Measurements from ENCODE around the gene LILRB5.
"Not testable (repeated sequence)": the region's sequence is repeated elsewhere in the genome, so short reads cannot be mapped to it uniquely, and the experiment has no call there.

Gene LILRB5

DNA sequence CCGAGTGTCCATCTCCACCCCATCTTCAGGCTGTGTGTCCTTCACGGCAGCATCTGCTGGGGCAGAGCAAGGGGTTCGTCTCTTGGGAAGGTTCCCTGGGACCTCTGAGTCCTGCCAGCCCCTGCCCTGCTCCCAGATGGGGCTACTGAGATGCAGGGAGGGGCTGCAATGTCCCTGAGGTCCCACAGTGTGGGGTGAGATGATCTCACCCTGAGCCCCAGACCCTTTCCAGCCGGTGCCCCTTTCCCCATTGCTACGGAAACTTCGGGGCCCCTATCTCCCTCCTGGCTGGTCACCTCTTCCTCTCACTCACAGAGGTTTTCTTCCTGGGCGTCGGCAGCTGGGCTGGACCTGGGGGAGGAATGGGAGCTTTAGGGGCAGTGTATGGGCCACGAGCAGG, 18.9 kb upstream of the LILRB5 start:
- DNase-seq (ENCODE audit: low read depth) = no peak

DNA sequence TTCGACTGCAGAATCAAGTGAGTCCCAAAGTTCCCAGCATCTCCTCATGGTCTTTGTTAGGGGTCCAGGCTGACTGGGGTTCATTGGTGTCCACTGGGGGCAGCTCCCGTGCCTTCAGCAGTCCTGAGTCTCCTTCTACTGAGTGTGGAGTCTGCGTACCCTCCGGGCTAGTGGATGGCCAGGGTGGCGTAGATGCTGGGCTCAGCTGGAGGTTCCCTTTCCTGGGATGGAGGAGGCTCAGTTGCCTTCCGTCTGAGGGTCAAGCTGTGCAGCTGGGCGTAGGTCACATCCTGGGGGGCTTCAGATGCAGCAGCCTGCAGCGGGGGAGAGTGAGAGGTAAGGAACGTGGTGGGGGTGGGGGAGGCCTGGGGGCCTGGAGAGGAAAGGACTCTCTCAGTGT, 17.4 kb upstream of the LILRB5 start:
- not testable (repeated sequence) for DNase-seq (ENCODE audit: low read depth)

DNA sequence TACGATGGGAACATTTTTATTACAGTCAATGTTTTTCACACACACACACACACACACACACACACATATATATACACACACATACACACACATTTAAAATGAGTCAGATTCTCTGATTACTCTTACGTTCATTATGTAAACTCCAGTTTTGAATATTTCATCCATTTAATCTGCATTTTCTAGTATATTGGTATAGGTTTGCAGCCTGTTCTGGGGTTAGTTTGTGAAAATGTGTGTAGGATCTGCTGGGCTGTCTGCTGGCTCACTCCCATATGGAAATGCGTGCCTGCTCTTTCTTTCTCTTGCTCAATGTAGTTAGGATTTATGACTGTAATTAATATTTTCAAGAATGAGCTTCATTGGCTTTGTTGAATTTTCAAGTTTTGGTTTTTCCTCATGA, 16.7 kb upstream of the LILRB5 start:
- DNase-seq (ENCODE audit: low read depth) = no peak

DNA sequence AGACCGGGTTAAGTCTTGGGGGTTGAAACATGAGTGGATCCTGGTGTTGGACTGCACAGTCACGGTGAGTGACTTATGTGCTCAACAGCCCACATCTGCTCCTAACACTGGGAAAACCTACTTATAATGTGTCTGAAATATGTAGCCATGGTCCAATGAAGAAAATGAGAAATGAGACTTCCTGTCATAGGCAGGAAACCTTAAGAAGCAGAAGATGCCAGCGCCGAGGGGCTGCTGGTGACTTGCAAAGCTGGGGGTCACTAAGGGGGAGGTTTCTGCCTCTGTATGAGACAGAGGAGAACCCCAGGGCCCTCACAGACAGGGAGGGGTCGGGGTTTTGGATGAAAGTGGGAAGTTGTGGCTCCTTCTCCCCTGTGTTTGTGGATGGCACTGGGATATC, 15.1 kb upstream of the LILRB5 start:
- not testable (repeated sequence) for DNase-seq (ENCODE audit: low read depth)

DNA sequence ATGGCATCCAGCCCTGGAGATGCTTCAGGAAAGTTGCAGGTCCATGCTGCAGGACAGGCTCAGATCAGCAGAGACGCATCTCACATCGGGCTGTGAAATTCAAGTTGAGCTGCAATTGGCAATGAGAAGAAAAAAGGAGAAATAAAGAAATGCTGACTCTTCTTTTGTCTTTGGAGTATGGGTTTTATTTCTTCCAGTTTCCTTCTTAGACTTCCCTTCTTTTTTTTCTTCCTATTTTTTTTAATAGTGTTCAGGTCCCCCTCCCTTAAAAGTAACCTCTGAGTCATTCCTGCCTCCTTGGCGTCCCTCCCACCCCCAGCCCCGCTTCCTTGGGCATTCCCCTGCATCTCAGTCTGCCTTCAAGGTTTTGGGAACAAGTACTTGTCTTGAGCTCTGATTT, 14.5 kb upstream of the LILRB5 start:
- not testable (repeated sequence) for DNase-seq (ENCODE audit: low read depth)

DNA sequence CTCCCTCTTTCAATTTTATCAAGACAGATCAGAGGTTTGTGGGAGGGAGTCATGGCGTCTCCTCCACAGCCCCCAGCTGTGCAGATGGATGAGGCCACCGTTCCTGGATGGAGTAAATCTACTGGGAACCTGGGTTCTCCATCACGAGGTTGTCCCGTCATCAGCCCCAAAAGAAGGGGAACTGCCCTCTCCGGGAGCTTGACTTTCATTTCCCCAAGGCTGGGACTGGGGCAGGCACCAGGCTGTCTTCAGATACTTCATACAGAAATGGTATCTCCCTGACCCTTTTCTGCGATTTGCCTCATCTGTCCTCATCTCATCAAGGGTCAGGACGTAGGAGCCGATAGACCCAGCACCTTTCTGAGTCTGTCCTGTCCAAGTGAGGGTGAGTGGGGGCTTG, 14.0 kb upstream of the LILRB5 start:
- no peak for DNase-seq (ENCODE audit: low read depth)

DNA sequence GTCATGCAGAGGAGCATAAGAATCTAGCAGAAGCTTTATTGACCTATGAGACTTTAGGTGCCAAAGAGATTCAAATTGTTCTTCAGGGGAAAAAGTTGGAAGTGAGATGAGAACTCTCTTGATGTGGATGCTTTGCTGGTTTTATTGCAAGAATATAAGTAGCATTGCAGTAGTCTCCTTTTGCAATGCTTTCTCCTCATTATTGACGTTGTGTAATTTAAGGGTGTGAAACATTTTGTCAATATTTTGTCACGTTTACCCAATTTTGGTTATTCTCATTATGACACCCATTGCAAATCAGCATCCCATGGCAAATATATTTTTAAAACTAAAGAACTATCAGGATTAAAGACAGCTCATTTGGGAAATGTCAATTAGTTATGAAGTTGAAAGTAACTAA, 11.9 kb upstream of the LILRB5 start:
- DNase-seq (ENCODE audit: low read depth) = no peak

DNA sequence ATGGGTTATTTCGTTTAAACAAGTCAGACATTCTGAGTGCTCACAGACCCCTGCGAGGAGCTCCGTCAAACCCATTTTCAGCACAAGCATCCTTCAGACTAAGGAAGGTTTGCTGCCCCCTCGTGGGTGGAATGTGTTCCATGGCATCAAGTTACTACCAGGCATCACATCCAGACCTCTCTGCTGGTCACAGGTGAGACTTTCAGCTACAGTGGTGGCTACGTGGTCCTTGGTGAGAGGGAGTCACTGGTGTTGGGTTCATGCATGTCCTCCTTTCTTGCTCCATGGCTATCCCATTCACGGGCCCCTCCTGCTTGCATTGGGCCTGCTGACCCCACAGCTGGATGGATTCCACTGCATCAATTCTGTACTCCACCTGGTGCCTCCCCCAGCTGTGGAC, 9.1 kb upstream of the LILRB5 start:
- peak; percentile 61 for DNase-seq (ENCODE audit: low read depth)

DNA sequence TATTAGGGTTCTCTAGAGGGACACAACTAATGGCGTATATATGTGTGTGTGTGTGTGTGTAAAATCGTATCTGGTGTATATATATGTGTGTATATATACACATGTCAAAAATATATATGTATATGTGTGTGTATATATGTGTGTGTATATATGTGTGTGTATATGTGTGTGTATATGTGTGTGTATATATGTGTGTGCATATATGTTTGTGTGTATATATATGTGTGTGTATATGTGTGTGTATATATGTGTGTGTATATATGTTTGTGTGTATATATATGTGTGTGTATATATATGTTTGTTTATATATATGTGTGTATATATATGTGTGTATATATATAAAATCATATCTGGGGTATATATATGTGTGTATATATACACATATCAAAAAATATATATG, 5.4 kb upstream of the LILRB5 start:
- no peak for DNase-seq (ENCODE audit: low read depth)

DNA sequence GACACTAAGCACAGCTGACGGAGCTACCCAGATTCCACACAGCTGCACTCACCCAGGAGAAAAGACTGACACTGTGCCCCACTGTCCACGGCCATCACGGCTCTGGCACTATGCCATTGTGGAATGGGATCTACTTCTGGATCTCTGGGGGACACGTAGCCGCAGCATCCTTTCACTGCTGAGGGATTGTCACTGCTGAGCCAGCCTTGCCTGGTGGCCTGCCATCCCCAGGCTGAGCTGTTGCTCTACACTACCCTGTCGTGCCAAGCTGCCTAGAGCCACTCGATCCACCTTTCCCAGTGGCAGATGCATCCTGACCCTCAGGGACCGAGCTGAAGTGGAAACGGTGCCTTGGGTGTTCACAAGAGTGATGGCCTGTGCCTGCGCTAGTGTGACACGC, 5.0 kb upstream of the LILRB5 start:
- DNase-seq (ENCODE audit: low read depth) = no peak

DNA sequence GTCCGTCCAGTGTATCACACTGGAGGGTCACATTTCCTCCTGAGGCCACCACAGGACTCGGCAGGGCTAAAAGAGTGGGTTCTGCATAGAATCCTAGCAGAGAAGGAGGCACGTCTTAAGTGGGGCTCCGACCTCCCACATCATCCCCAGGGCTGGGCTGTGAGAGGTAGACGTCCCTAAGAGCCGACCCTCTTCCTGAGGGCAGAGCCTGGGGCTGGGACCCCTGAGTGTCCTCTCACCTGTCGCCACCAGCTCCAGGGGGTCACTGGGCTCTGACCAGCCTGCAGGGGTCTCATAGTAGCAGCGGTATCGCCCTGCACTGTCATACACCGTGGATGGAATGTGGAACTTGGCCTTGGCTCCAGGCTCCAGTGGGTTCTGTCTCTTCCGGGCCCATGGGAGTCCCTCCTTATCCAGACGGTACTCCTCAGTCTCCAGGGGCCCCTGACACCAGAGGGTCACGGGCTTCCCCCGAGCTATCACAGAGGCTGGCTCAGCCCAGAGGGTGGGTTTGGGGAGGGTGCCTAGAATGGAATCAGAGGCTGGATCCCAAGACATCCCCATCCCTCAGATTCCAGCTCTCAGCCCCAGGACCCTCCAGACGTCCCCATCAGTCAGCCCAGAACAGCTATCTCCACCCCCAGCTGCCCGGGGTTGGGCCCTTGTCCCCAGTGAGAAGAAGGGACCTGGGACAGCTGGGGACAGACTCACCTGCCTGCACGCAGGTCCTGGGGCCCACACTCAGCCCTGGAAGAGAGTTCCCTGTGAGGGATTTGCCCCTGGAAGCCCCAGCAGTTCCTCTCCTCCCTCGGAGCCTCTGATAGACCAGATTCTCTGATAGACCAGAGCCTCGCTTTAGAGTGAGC, 590 bp downstream of the LILRB5 start:
- no peak for DNase-seq (ENCODE audit: low read depth)

DNA sequence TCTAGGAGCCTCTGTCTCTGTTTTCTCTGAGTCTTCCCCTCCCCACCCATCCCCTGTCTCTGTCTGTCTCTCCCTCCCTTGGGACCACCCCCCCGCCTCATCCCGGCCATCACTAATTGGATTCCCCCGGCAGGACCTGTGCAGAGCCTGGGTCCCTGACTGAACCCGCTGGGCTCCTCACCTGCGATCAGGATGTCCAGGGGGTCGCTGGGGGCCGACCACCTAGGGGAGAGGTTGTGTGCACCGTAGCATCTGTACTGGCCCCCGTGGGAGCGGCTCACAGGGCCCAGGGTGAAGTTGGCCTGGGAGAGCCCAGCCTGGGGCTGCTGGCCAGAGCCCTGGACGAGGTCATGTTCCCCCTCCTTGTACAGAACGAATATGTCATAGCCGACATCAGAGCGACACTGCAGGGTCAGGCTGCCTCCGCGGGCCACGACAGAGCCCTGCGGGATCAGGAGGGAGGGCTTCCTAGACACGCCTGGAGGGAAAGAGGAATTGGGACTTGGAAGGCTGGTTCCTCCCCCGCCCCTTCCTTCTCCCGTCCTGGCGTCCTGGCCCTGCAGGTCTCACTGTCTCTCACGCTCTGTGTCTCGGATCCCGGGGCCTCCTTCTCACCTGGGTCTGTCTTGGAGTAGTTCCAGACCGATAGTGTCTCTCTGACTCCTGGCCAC, 1.8 kb downstream of the LILRB5 start:
- DNase-seq (ENCODE audit: low read depth) = no peak

DNA sequence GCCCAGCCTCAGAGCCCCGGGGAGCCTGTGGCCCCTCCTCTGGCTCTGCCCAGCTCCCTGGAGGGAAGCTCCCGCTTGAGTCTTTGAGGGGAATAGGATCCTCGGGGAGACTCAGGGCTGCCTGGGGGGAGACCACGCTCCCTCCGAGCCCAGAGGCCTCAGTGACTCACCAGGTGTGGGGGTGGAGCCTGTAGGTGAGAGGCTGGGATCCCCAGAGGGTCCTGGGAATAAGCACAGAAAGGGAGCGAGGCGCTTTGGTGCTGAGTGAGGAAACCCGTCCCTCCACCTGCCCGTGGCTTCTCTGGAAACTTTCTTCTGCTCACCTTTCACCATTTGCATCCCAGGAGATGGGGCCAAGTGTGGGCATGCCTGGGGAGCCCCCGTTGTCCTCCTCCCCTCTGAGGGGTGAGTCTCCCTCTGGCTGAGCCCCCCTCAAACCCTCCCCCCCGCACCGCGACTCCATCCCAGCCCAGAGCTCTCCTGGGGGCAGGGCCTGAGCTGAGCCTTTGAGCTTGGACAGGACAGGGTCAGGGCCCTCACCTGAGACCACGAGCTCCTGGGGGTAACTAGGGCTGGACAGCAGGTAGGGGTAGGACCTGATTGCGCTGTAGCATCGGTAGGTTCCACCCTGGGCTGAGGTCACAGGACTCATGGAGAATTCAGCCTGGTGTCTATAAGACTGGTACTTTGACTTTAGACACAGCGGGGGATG, 2.7 kb downstream of the LILRB5 start:
- no peak for DNase-seq (ENCODE audit: low read depth)

DNA sequence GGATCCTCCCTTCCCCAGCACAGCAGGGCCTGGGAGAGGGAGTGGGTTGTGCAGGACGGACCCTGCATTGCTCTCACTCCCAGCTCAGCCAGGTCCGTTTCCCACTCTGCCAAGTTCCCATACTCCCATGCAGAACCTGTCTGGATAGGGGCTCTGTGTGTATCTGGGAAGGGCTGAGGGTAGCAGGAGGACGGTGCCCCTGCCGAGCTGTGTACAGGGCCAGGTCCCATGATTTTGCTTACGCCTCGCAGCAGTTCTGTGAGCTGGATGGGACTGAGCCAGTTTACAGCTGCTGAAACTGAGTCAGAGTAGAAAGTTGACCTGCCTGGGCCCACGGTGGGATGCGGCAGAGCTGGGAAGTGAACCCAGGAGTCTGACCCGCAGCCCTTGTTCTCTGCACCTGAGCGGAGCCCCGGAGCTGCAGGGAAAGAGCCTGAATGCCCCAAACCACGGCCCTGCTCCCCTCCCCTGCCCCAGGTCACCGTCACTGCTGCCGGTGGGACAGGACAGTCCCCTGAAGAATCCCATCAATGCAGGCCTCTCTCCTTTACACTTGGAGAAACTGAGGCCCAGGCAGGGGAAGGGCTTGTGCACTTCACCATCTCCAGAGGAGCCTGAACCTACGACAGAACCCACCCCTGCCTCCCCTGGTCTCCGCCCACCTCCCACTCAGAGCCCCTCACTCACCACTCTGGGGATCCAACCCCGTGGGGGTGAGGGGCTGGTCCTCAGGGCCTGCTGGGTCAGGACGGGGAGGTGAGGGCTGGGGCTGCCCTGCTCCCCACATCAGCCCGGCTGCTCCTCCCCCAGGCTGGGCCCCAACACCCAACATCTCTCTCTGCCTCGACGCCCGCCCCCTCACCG, 3.5 kb downstream of the LILRB5 start:
- no peak for DNase-seq (ENCODE audit: low read depth)

DNA sequence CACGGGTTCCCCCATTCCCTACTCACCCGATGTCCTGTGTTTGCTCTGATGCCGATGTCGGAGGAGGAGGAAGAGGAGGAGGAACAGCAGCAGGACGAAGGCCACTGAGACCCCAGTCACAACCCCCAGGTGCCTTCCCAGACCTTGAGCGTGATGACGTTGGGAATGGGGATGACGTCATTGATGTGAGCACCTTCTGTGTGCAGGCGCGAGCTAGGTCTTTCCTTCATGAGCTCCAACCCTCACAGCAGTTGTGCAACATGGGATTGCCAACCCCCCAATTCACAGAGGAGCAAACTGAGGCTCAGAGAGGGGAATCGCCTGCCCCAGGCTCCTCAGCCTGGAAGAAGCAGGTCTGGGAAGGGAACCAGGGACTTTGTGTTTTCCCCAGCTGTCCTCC, 4.2 kb downstream of the LILRB5 start:
- DNase-seq (ENCODE audit: low read depth) = no peak

DNA sequence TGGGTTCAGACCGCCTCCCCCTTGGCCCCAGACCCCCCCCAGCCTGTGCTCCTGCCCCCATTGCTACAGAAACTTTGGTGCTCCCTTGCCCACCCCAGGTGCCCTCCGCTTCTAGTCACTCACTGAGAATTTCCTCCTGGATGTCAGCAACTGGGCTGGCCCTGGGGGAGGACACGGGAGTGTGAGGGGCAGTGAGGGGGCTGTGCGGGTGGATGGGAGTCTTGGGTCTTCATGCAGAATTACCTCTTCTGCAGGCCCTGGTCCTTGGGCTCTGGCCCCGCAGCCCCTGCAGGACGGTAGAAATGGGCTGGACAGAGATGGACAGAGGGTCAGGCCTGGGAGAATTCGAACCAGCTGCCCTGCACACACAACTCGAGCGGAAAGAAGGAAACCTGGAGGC, 4.8 kb downstream of the LILRB5 start:
- DNase-seq (ENCODE audit: low read depth) = no peak

DNA sequence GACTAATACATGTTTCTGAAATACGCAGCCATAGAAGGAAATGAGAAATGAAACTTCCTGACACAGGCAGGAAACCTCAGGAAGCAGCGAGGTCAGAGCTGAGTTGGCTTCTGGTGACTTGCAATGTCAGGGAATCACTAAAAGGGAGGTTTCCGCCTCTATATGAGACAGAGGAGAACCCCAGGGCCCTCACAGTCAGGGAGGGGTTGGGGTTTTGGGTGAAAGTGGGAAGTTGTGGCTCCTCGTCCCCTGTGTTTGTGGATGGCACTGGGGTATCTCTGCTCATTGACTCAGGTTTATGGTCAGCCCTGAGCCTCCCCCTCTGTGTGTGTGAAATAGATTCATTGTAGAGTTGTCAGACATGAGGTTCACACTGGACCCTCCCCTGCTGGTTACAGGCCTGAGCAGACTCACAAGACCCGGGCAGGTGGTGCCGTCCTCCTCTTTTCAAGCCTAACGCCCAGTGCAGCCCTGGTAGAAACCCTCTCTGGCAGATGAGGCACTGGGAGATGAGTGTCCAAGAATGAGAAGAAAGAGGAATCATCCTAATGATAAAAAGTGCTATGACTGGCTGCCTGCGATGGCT, 9.0 kb downstream of the LILRB5 start:
- DNase-seq (ENCODE audit: low read depth) = peak; percentile 8

DNA sequence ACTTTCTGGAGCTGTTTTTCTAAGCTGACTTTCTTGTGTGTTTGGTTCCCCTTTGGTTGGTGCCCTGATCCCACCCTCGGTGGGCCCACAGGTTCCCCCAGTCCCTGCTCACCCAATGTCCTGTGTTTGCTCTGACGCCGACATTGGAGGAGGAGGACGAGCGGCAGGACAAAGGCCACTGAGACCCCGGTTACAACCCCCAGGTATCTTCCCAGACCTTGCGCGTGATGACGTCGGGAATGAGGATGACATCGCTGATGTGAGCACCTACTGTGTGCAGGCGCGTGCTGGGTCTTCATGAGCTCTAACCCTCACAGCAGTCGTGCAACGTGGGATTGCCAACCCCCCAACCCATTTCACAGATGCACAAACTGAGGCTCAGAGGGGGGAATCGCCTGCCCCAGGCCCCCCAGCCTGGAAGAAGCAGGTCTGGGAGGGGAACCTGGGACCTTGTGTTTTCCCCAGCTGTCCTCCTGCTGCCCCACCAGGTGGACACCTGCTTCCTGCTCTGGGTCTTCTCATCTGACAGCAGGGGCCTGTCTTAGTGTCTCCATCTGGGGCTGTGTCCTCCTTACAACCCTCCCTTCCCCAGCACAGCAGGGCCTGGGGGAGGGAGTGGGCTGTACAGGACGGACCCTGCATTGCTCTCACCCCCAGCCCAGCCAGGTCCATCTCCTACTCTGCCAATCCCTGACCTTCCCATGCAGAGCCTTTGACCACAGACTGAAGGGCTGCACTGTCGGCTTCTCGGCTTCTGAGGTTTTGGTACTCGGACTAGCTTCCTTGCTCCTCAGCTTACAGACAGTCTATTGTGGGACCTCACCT, 9.8 kb downstream of the LILRB5 start:
- DNase-seq (ENCODE audit: low read depth) = no peak

DNA sequence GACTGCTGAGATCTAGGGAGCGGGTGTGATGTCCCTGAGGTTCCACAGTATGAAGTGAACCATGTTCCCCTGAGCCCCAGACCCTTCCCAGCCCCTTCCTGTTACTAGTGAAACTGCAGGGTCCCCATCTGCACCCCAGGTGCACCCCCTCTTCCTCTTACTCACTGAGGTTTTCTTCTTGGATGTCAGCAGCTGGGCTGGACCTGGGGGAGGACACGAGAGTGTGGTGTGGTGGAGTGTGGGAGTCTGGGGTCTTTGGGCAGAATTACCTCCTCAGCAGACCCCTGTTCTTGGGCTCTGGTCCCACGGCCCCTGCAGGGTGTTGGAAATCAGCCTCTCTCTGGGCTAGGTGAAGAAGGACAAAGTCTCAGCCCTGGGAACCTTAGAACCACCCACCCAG, 11.1 kb downstream of the LILRB5 start:
- DNase-seq (ENCODE audit: low read depth) = no peak

DNA sequence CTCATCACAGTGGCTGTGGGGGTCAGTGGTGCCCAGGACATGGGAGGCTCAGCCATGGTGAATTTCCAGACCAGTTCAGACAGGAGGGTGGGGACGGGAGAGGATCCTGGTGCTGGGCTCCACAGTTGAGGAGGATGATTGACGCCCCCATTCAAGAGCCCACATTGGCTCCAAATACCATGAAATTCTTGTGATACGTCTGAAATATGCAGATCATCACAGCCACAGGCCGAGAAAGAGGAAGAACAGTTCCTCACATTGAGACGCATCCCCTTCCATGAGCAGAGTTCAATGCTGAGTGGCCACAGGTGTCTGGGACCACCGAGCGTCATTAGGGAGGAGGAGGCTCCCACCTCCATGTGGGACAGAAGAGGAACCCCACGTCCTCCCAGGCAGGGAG, 13.3 kb downstream of the LILRB5 start:
- not testable (repeated sequence) for DNase-seq (ENCODE audit: low read depth)

DNA sequence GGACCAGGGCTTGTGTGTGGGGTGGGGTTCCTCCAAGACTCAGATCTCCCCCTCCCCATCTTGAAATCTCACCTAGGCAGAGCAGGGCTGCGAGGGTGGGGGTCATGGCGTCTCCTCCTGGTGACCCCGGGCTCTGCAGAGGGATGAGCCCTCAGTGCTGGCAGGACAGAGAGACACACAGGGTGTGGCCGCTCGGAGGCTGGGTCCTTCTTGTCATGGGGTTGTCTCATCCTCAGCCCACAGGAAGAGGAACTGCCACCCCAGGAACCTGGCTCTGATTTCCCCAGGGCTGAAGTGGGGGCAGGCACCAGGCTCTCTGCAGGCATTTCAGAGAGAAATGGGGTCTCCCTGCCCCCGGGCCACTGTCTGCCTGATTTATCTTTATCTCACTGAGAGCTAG, 14.4 kb downstream of the LILRB5 start, which contains the start of gene LILRA6:
TSS of gene LILRA6 (minus strand) at position 145 of the 400 bp plus-strand sequence.
- not testable (repeated sequence) for DNase-seq (ENCODE audit: low read depth)
